DMS79 treated with DMSO at 0.1 percent for 48 hours (cell line): ENCODE results near the gene TADA2B.

Experiments used
- DNase-seq: peaks from one replicate; lab custom pipeline; 2025; lab: John Stamatoyannopoulos, UW

Gene TADA2B

GRCh38 chr4:7041246-7041645, 1.9 kb upstream of the TADA2B start:
- DNase-seq: no peak

- DNase-seq: peak; percentile 57
Measured at GRCh38 chr4:7041801-7042502, 1.2 kb upstream of the TADA2B start.

GRCh38 chr4:7042503-7043283, 479 bp upstream of the TADA2B start:
- peak; percentile 84 for DNase-seq

GRCh38 chr4:7044137-7044930, 1.2 kb downstream of the TADA2B start:
- DNase-seq: no peak

GRCh38 chr4:7045553-7045952, 2.4 kb downstream of the TADA2B start:
- DNase-seq: no peak

- no peak for DNase-seq
Measured at GRCh38 chr4:7045961-7046921, 3.1 kb downstream of the TADA2B start.

GRCh38 chr4:7046971-7047370, 3.8 kb downstream of the TADA2B start:
- DNase-seq: no peak

- DNase-seq: no peak
Measured at GRCh38 chr4:7048642-7049041, 5.5 kb downstream of the TADA2B start.

- DNase-seq: no peak
Measured at GRCh38 chr4:7049295-7049694, 6.1 kb downstream of the TADA2B start.

- no peak for DNase-seq
Measured at GRCh38 chr4:7049739-7050138, 6.6 kb downstream of the TADA2B start.

GRCh38 chr4:7050481-7051143, 7.4 kb downstream of the TADA2B start:
- no peak for DNase-seq

GRCh38 chr4:7051144-7051495, 7.9 kb downstream of the TADA2B start:
- no peak for DNase-seq

GRCh38 chr4:7051905-7052304, 8.7 kb downstream of the TADA2B start:
- no peak for DNase-seq

- no peak for DNase-seq
Measured at GRCh38 chr4:7052313-7052712, 9.1 kb downstream of the TADA2B start.

GRCh38 chr4:7052923-7053715, 9.9 kb downstream of the TADA2B start:
- DNase-seq: peak; percentile 13

GRCh38 chr4:7054106-7054880, 11.1 kb downstream of the TADA2B start:
- no peak for DNase-seq

GRCh38 chr4:7055111-7055989, 12.2 kb downstream of the TADA2B start:
- DNase-seq: no peak

GRCh38 chr4:7055990-7056325, 12.8 kb downstream of the TADA2B start:
- no peak for DNase-seq

GRCh38 chr4:7058792-7059191, 15.6 kb downstream of the TADA2B start:
- DNase-seq: no peak
